NCI-H146 treated with DMSO at 0.1 percent for 48 hours (cell line): ENCODE results near the gene IDUA.
"Not testable (repeated sequence)": the region's sequence is repeated elsewhere in the genome, so short reads cannot be mapped to it uniquely, and the experiment has no call there.

Experiments
- DNase-seq: peaks from one replicate; lab custom pipeline; 2025; ENCODE audit not compliant: unreplicated experiment; lab: John Stamatoyannopoulos, UW

Gene IDUA

GRCh38 chr4:966266-967112 is 20.4 kb upstream of the IDUA start:
- DNase-seq = no peak

- no peak for DNase-seq
Observed at GRCh38 chr4:967113-968104, 19.4 kb upstream of the IDUA start.

- no peak for DNase-seq
Observed at GRCh38 chr4:968221-968620, 18.6 kb upstream of the IDUA start.

- peak; percentile 23 for DNase-seq
Observed at GRCh38 chr4:968621-969394, 18.0 kb upstream of the IDUA start.

- no peak for DNase-seq
Observed at GRCh38 chr4:970046-970745, 16.6 kb upstream of the IDUA start.

- DNase-seq = no peak
Observed at GRCh38 chr4:970854-971520, 15.9 kb upstream of the IDUA start.

- no peak for DNase-seq
Observed at GRCh38 chr4:971666-972500, 15.0 kb upstream of the IDUA start.

GRCh38 chr4:972651-973424 is 14.0 kb upstream of the IDUA start:
- DNase-seq = no peak

- DNase-seq = peak; percentile 17
Observed at GRCh38 chr4:973431-974397, 13.1 kb upstream of the IDUA start, which contains the start of gene DGKQ. TSS of gene DGKQ (minus strand) at chr4:973569. CDS start at chr4:973482, 87 bp downstream.

- DNase-seq = no peak
Observed at GRCh38 chr4:974668-975067, 12.2 kb upstream of the IDUA start.

- DNase-seq = not testable (repeated sequence)
Observed at GRCh38 chr4:976016-976415, 10.8 kb upstream of the IDUA start.

GRCh38 chr4:978957-979701 is 7.7 kb upstream of the IDUA start:
- no peak for DNase-seq

- no peak for DNase-seq
Observed at GRCh38 chr4:982291-982690, 4.6 kb upstream of the IDUA start.

- no peak for DNase-seq
Observed at GRCh38 chr4:982814-983213, 4.0 kb upstream of the IDUA start.

- DNase-seq = no peak
Observed at GRCh38 chr4:984336-985054, 2.3 kb upstream of the IDUA start.
